8988T (cell line): ENCODE data around the gene PNMA6E.

Experiments used
- DNase-seq: peaks from one replicate; pipeline ENCODE4 v3.0.0; 2011

Gene PNMA6E

GRCh38 chrX:153401133-153401764 lies at the start of gene PNMA6E:
Gene PNMA6E, minus strand, starts transcription at chrX:153401350. Its CDS starts 2,501 bp downstream, at chrX:153398849.
- no peak for DNase-seq

GRCh38 chrX:153450949-153451277 lies 49.8 kb upstream of the PNMA6E start:
- DNase-seq, result no peak

- DNase-seq, result no peak
Observed at GRCh38 chrX:153450114-153450948, 49.2 kb upstream of the PNMA6E start.

- no peak for DNase-seq
Observed at GRCh38 chrX:153449368-153450113, 48.4 kb upstream of the PNMA6E start.

- DNase-seq, result no peak
Observed at GRCh38 chrX:153448556-153449367, 47.6 kb upstream of the PNMA6E start.

DNA sequence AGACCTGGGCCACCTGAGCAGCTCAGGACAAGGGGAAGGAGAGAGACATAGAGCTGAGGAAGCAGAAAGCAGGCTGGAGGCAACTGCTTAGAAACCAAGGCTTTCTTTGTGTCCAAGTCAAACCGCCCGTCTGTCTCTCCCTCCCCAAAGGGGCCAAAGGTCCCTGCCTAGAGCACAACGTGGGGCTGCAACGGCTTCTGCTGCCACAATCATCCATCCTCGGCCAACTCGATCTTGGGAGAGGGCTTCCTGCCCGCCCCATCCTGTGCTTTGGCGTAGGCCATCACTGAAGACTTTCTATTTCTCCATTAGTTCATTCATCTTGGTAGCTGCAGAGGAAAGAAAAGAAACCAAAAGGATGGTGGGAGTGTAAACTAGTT lies 46.4 kb upstream of the PNMA6E start:
- DNase-seq, result no peak

DNA sequence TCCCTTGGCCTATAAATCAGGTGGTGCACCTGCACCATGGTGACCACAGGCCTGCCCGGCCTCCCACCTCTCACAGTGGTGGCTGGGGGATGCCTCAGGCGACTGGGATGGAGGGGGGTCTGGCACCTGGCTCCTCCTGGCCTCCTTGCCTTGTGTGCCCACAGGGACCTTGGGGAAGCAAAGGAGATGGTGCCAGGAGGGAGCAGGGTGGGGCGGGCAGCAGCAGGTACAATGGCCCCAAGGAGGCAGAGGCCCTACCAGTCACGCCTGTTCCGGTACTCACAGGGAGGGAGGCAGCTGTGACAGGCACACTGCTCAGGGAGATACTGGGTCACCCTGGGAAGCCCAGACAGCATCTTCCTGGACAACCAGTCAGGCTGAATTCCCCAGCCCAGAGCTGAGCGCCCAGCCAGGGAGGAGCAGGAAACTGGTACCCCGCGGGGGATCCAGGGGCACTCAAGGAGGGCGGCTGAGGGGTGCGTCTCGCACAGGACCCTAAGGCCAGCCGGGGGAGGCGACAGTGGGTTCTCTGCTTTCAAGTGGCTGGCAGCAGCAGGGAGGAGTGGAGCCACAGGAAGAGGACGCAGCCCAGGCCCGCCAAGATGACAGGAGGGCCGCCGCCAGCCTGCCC lies 45.9 kb upstream of the PNMA6E start:
- DNase-seq, result no peak

GRCh38 chrX:153446636-153446936 lies 45.4 kb upstream of the PNMA6E start:
- no peak for DNase-seq

DNA sequence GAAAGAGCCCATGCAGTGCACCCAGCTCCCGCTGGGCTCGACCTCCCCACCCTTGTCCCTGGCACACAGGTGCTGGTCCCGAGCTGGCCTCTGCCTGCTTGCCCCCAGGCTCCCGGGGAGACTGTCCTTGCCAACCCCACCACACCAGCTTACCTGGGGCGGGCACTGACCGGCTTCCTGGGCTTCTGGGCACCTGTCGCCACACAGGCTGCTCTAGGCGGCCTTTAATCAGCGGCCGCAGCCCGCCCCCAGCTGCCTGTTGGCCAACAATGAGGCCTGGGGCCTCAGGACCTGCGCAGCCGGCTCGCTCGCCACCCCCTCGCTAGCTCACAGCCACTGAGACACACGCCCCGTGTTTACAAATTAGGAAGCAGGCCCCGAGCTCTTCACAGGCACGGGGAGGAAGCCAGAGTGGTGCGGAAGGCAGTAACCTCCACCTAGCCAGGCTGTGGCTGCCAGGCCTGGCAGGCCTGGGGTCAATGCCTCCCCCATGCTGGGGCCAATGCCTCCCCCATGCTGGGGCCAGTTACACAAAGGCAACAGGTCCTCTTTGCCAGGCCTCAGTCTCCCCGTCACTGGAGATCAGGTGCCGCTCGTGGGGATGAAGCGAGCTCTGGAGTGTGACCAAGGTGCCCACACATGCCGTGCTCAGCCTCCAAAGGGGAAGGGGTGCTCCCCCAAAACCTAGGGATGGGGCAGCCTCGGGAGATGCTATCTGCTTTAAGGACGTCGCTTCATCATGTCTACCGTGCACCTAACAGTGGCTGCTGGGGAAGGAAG lies 44.9 kb upstream of the PNMA6E start, which contains the start of gene TREX2:
Gene TREX2 (minus strand): TSS at position 201 of the 780 bp plus-strand sequence. CDS start 626 bp downstream, outside the sequence.
- no peak for DNase-seq

- no peak for DNase-seq
Observed at GRCh38 chrX:153445106-153445855, 44.1 kb upstream of the PNMA6E start.

GRCh38 chrX:153444333-153445011 lies 43.3 kb upstream of the PNMA6E start:
- no peak for DNase-seq

DNA sequence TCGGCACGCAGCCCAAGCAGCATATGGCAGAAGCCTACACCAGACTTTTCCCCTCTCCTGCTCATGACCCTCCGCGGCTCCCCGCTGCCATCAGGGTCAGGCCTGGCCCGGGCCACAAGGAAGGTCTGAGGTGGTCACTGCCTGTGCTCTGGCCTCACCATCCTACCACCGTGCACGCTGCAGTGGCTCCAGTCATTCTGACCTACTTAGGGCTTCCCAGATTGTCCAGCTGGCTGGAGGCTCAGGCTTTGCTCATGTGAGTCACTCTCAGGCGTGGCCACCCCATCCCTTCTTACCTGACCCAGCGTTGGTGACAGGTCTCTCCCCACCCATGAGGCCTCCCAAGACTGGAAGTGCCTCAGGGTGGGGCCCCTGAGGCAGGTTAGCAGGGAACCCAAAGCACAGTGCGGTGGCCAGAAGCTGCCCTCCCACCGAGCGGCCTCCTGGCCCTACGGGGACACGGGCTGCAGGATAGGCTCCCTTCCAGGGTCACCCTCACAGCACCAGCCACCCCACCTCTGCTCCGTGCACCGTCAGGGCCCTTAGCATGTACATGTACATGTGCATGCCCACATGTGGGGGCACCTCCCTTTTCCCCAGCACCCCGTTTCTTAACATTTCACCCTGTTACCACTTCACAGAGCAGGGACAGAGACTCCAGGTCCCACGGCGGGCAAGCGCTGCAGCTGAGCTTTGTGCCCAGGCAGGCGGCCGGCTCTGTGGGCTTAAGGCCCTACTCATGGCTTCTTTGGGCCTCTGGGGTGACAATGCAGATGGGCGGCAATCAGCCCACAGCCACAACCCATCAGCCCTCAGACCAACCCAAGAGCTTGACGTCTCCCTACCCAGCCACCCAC lies 42.6 kb upstream of the PNMA6E start:
- DNase-seq, result no peak

- no peak for DNase-seq
Observed at GRCh38 chrX:153442463-153442862, 41.3 kb upstream of the PNMA6E start.

GRCh38 chrX:153441981-153442380 lies 40.8 kb upstream of the PNMA6E start:
- no peak for DNase-seq

DNA sequence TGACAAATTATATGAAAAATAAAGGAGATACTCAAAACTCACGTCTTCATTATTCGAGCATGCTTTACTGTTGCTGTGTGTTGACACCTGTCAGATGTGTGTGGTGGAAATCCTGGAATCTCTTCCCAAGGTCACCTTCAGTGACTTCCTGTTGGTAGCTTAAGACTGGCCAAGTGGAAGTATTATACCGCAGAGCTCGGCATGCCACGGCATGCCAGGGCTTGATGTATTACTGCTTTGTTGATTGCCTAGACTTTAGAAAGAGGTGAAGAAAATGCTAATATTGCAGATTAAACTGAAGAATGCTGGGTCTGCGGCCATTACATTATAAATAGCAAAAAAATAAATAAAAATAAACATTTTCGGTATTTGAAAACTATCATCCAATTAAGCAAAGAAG lies 40.1 kb upstream of the PNMA6E start:
- no peak for DNase-seq

DNA sequence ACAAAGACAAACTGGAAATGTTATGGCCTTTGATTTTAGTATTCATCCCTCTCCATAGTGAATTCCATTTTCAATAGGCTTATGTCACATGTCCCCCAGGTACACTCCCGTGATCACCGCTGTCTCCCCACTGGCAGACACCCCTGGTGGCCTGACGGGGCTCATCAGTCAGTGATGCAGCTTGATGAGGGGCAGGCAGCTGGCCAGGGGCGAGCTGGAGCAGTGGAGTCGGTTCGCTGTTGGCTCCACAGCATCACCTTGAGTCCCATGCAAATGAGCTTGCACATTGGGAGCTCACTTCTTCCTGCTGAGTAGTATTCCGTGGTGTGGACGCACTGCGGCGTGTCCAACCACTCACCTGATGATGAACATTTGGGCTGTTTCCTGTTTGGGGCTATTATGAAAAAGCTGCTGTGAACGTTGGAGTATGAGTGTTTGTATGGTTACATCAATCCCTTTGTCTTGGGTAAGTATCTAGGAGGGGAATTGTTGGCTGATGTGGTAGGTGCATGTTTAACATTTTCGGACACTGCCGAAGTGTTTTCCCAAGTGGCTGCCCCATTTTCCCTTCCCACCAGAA lies 39.5 kb upstream of the PNMA6E start:
- DNase-seq, result no peak

GRCh38 chrX:153439977-153440376 lies 38.8 kb upstream of the PNMA6E start:
- DNase-seq, result no peak

- no peak for DNase-seq
Observed at GRCh38 chrX:153438532-153438931, 37.4 kb upstream of the PNMA6E start.

DNA sequence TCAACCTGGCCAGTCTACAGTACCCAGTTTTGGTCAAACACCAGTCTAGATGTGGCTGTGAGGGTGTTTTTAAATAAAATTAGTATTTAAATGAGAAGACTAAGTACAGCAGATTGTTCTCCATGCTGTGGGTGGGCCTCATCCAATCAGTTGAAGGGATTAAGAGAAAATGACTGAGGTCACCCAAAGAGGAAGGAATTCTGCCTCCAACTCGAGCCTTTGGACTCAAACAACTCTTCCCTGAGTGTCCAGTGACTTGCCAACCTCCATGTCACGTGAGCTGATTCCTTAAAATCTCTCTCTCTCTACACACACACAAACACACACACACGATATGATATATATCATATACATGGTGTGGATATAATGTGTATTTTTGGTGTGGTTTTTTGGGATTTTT lies 34.7 kb upstream of the PNMA6E start:
- DNase-seq, result no peak
